HepG2 (cell line): ENCODE measurements around the gene TSKU. TPM values are rescaled to one million over a fixed set of nuclear protein-coding genes. Genes with fewer than 3 reads are reported as not detected.

Experiments used
- ATF7-NPFF ChIP-seq: sonication (generic); formaldehyde crosslinking; IDR thresholded peaks from 2 replicates; pipeline ENCODE4 v1.8.1; 2023; ENCODE audit warnings: mild to moderate bottlenecking, low read depth, missing genetic modification reagents, moderate library complexity
- MIER3 ChIP-seq: IDR thresholded peaks from 2 replicates; pipeline ENCODE4 v1.6.1; 2016; ENCODE audit warnings: missing compliant biosample characterization, borderline replicate concordance
- MXI1 ChIP-seq: IDR thresholded peaks from 3 replicates; pipeline ENCODE4 v1.6.1; 2012; ENCODE audit warnings: low read depth, low read length, inconsistent platforms, borderline replicate concordance
- NCOA5 ChIP-seq: sonication (generic); formaldehyde crosslinking; IDR thresholded peaks from 2 replicates; pipeline ENCODE4 v1.4.0; 2020; ENCODE audit warnings: missing genetic modification reagents
- POLR2AphosphoS2 ChIP-seq: IDR thresholded peaks from 2 replicates; pipeline ENCODE4 v1.6.1; 2011; ENCODE audit warnings: low read depth, low read length, improper control_type of control experiment
- ZC3H13 ChIP-seq: sonication (generic); formaldehyde crosslinking; IDR thresholded peaks from 2 replicates; pipeline ENCODE4 v1.8.1; 2023; ENCODE audit warnings: mild to moderate bottlenecking, missing genetic modification reagents, moderate library complexity
- ZMYM2 ChIP-seq: sonication (generic); formaldehyde crosslinking; IDR thresholded peaks from 2 replicates; pipeline ENCODE4 v1.8.0; 2022; ENCODE audit warnings: mild to moderate bottlenecking, missing genetic modification reagents
- ZNF350 ChIP-seq: sonication (generic); formaldehyde crosslinking; IDR thresholded peaks from 2 replicates; pipeline ENCODE4 v1.4.0; 2020; ENCODE audit warnings: mild to moderate bottlenecking, low read depth, missing genetic modification reagents, borderline replicate concordance
- ZNF878 ChIP-seq: sonication (generic); formaldehyde crosslinking; IDR thresholded peaks from 2 replicates; pipeline ENCODE4 v1.8.1; 2023; ENCODE audit warnings: mild to moderate bottlenecking, missing genetic modification reagents, moderate library complexity
- polyA plus RNA-seq, 8 experiments: library from polyadenylated mRNA; depleted of rRNA in 3 of 8; stranded (reverse) in 7 of 8; unstranded in 1 of 8; fragments of >200 nt; fragmentation: Illumina TruSeq in 4 of 8; extraction: Trizol in 4 of 8; gene quantifications; 2 replicates each; pipeline versions ENCODE4 v1.2.1 to v1.2.3, GENCODE V29; 2011 to 2016; ENCODE audit warnings: low read depth in 4 of 8, missing spikeins in 1 of 8, mixed read lengths in 1 of 8; ENCODE audit not compliant: insufficient read depth in 1 of 8
- total RNA-seq, 5 experiments: library from RNA; depleted of rRNA; stranded (reverse); fragments of >200 nt; fragmentation: Illumina TruSeq; extraction: Trizol; gene quantifications; 2 replicates each; pipeline ENCODE4 v1.2.3, GENCODE V29; 2016; ENCODE audit warnings: low read depth in 1 of 5
- TF ChIP-seq, protein P1 (sequence below), 2 experiments: sonication (generic) in 1 of 2; formaldehyde crosslinking in 1 of 2; IDR thresholded peaks; 2 replicates each; pipeline versions ENCODE4 v1.4.0 to v1.6.1; 2016 to 2020; ENCODE audit warnings: borderline replicate concordance in 1 of 2, low read depth in 1 of 2, mild to moderate bottlenecking in 1 of 2, missing genetic modification reagents in 1 of 2

TSKU gene
- total and polyA plus RNA-seq, 2 of the 13 experiments (the other 11 are each of a cell fraction or from before 2014, with no cell fraction given) = 20.3 to 21.4 TPM

DNA sequence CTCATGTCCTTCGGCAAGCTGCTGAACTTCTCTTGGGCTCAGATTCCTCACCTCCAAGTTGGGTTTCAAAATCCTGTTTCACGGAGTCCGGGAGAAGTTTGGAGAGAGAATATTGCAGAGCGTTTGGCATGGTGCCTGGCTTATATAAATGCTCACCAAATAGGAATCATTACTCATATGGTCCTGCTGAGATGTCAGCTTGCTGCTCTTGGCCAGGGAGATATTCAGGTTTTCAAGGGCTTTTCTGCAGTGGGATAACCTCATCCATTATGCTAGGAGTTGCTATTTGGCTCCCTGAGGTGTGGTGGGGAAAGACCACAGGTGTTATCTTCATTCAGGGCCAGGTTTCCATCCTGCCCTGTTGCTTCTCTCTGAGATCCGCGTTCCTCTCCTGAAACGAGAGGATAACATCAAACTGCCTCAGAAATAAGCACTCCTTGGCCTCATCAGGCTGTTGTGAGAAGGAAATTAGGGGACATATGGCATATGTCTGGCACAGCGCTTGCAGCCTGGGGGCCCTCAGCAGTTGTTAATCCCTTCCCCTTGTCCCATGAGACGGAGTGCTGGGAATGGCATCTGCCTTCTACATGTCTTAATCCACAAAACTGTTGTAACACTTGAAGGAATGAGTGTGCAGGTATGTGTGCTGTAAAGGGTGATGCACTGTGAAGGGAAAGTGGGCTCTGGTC lies 47.6 kb downstream of the TSKU start (continued):
- TF ChIP-seq, protein P1, sequence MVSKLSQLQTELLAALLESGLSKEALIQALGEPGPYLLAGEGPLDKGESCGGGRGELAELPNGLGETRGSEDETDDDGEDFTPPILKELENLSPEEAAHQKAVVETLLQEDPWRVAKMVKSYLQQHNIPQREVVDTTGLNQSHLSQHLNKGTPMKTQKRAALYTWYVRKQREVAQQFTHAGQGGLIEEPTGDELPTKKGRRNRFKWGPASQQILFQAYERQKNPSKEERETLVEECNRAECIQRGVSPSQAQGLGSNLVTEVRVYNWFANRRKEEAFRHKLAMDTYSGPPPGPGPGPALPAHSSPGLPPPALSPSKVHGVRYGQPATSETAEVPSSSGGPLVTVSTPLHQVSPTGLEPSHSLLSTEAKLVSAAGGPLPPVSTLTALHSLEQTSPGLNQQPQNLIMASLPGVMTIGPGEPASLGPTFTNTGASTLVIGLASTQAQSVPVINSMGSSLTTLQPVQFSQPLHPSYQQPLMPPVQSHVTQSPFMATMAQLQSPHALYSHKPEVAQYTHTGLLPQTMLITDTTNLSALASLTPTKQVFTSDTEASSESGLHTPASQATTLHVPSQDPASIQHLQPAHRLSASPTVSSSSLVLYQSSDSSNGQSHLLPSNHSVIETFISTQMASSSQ (IDR thresholded peaks at IDR 0.05; ENCODE audit: low read depth) = no peak
- TF ChIP-seq, protein P1 (CRISPR knock-in tag; IDR thresholded peaks at IDR 0.05; ENCODE audit: borderline replicate concordance) = no peak
- TF ChIP-seq ZNF878 (CRISPR knock-in tag) (no peak), ZNF350 (CRISPR knock-in tag) (no peak), MXI1 (no peak), ZC3H13 (CRISPR knock-in tag) (no peak), NCOA5 (CRISPR knock-in tag) (no peak), ZMYM2 (CRISPR knock-in tag) (no peak), ATF7-NPFF (CRISPR knock-in tag) (no peak), MIER3 (CRISPR knock-in tag) (no peak), POLR2AphosphoS2 (no peak)
